Suppressor macrophage treated with lipopolysaccharide for 1 hour (primary cell): ENCODE measurements around the gene CDH4.
"Not testable (repeated sequence)": the region's sequence is repeated elsewhere in the genome, so short reads cannot be mapped to it uniquely, and the experiment has no call there.

Experiments
- DNase-seq, 3 donors: peaks; one replicate each; pipeline ENCODE4 v3.0.0-alpha.2; 2020 to 2022

Gene CDH4

GRCh38 chr20:61253640-61254511 lies 1.8 kb downstream of the CDH4 start:
- DNase-seq: no peak

GRCh38 chr20:61254881-61255626 lies 3.0 kb downstream of the CDH4 start:
- no peak for DNase-seq

- DNase-seq: no peak
Observed at GRCh38 chr20:61256365-61256764, 4.3 kb downstream of the CDH4 start.

- no peak for DNase-seq
Observed at GRCh38 chr20:61256824-61257223, 4.8 kb downstream of the CDH4 start.

GRCh38 chr20:61257611-61258010 lies 5.5 kb downstream of the CDH4 start:
- no peak for DNase-seq

- no peak for DNase-seq
Observed at GRCh38 chr20:61259741-61260140, 7.7 kb downstream of the CDH4 start.

GRCh38 chr20:61260905-61261304 lies 8.8 kb downstream of the CDH4 start:
- DNase-seq: no peak

- no peak for DNase-seq
Observed at GRCh38 chr20:61262036-61262435, 10.0 kb downstream of the CDH4 start.

GRCh38 chr20:61262514-61262913 lies 10.5 kb downstream of the CDH4 start:
- no peak for DNase-seq

- peak; percentile 21 to 48 (median 33) for DNase-seq
Observed at GRCh38 chr20:61263084-61263695, 11.1 kb downstream of the CDH4 start.

- no peak for DNase-seq
Observed at GRCh38 chr20:61263938-61264337, 11.9 kb downstream of the CDH4 start.

- no peak for DNase-seq
Observed at GRCh38 chr20:61267241-61267640, 15.2 kb downstream of the CDH4 start.

GRCh38 chr20:61268024-61268423 lies 16.0 kb downstream of the CDH4 start:
- no peak for DNase-seq

- DNase-seq: no peak
Observed at GRCh38 chr20:61271312-61272231, 19.5 kb downstream of the CDH4 start.

GRCh38 chr20:61273024-61273423 lies 21.0 kb downstream of the CDH4 start:
- not testable (repeated sequence) for DNase-seq

GRCh38 chr20:61273666-61274065 lies 21.6 kb downstream of the CDH4 start:
- DNase-seq: not testable (repeated sequence)

GRCh38 chr20:61274326-61274725 lies 22.3 kb downstream of the CDH4 start:
- DNase-seq: no peak

- DNase-seq: no peak
Observed at GRCh38 chr20:61278296-61278695, 26.2 kb downstream of the CDH4 start.

- no peak for DNase-seq
Observed at GRCh38 chr20:61279621-61280150, 27.6 kb downstream of the CDH4 start.

- no peak for DNase-seq
Observed at GRCh38 chr20:61280217-61280980, 28.3 kb downstream of the CDH4 start.

- no peak for DNase-seq
Observed at GRCh38 chr20:61281286-61281795, 29.3 kb downstream of the CDH4 start.
